RPMI7951 (cell line): ENCODE results near the gene TOR2A. TPM values are rescaled to one million over a fixed set of nuclear protein-coding genes. Genes with fewer than 3 reads are reported as not detected.
"Not testable (repeated sequence)": the region's sequence is repeated elsewhere in the genome, so short reads cannot be mapped to it uniquely, and the experiment has no call there.

Experiments used
- DNase-seq: peaks from one replicate; pipeline ENCODE4 v3.0.0-alpha.2; 2012; ENCODE audit warnings: low read depth
- total RNA-seq: library from RNA; depleted of rRNA; stranded (reverse); fragments of >200 nt; shearing (Covaris generic); gene quantifications from 2 replicates; pipeline ENCODE4 v1.2.3, GENCODE V29; 2014; rRNA removed

The TOR2A gene
- 4.8 and 6.6 TPM in 2 replicates for total RNA-seq

GRCh38 chr9:127734747-127735529, at the start of gene TOR2A:
Gene TOR2A (minus strand): TSS chr9:127735294. CDS start chr9:127735270, 24 bp downstream.
- DNase-seq, result peak; percentile 91

GRCh38 chr9:127783111-127784008, 48.3 kb upstream of the TOR2A start:
- no peak for DNase-seq

GRCh38 chr9:127781806-127782205, 46.7 kb upstream of the TOR2A start:
- DNase-seq, result no peak

GRCh38 chr9:127780909-127781308, 45.8 kb upstream of the TOR2A start:
- DNase-seq, result not testable (repeated sequence)

GRCh38 chr9:127780126-127780885, 45.2 kb upstream of the TOR2A start:
- no peak for DNase-seq

GRCh38 chr9:127779136-127779981, 44.3 kb upstream of the TOR2A start:
- DNase-seq, result no peak

- no peak for DNase-seq
These were observed 43.4 kb upstream of the TOR2A start, which contains the start of gene SH2D3C for GRCh38 chr9:127778280-127779135. Gene SH2D3C (minus strand): TSS chr9:127778666. CDS start chr9:127778627, 39 bp downstream.

- DNase-seq, result no peak
These were observed 42.4 kb upstream of the TOR2A start for GRCh38 chr9:127777368-127777980.

- no peak for DNase-seq
These were observed 41.8 kb upstream of the TOR2A start for GRCh38 chr9:127776924-127777289.

GRCh38 chr9:127776195-127776923, 41.3 kb upstream of the TOR2A start:
- DNase-seq, result no peak

GRCh38 chr9:127773981-127774380, 38.9 kb upstream of the TOR2A start:
- no peak for DNase-seq

GRCh38 chr9:127773272-127773671, 38.2 kb upstream of the TOR2A start:
- no peak for DNase-seq

- no peak for DNase-seq
These were observed 37.5 kb upstream of the TOR2A start for GRCh38 chr9:127772603-127773002.

- no peak for DNase-seq
These were observed 36.6 kb upstream of the TOR2A start for GRCh38 chr9:127771570-127772189.

- DNase-seq, result peak; percentile 93
These were observed 35.9 kb upstream of the TOR2A start for GRCh38 chr9:127770905-127771569.

- no peak for DNase-seq
These were observed 35.5 kb upstream of the TOR2A start for GRCh38 chr9:127770583-127770904.

GRCh38 chr9:127769929-127770582, 35.0 kb upstream of the TOR2A start:
- no peak for DNase-seq
